Brain microvascular endothelial cell (primary cell): ENCODE measurements around the gene NANOGP8.

Experiments
- DNase-seq: peaks from one replicate; pipeline ENCODE4 v3.0.0-alpha.2; 2020
- H3K27ac ChIP-seq: fragments of 250-450 bp; sonication (Bioruptor Pico); 2 replicates; pipeline ENCODE4 v1.5.1; 2020; ENCODE audit warnings: mild to moderate bottlenecking, moderate library complexity
- H3K27me3 ChIP-seq: fragments of 250-450 bp; sonication (Bioruptor Pico); replicated peaks from 2 replicates; pipeline ENCODE4 v1.5.1; 2020; ENCODE audit warnings: mild to moderate bottlenecking
- H3K36me3 ChIP-seq: fragments of 250-450 bp; sonication (Bioruptor Pico); replicated peaks from 2 replicates; pipeline ENCODE4 v1.5.1; 2020; ENCODE audit warnings: mild to moderate bottlenecking
- H3K4me3 ChIP-seq: 2 replicates; pipeline ENCODE4 v1.5.1; 2011; ENCODE audit warnings: low read depth, mild to moderate bottlenecking, control low read depth, low read length, moderate library complexity
- CTCF ChIP-seq: IDR thresholded peaks from 2 replicates; pipeline ENCODE4 v1.5.1; 2011; ENCODE audit warnings: low read depth, mild to moderate bottlenecking, moderate library complexity, low read length, control low read depth, inconsistent platforms; ENCODE audit errors: missing control alignments
- in situ Hi-C: cut with HindIII; loops from 2 replicates; pipeline ENCODE4 v1.10.0; 2017; ENCODE audit warnings: low sequenced_read_pairs, low pct_ligation_motif_present

The NANOGP8 gene

GRCh38 chr15:35123743-35124142 lies 38.6 kb upstream of the NANOGP8 start:
- TF ChIP-seq CTCF: no peak
- in situ Hi-C loops: no loop called here
- Histone ChIP-seq H3K36me3 (no peaks in the 10 kb centered on the region), H3K27ac (no peak overlapping the region), H3K27me3 (no peaks in the 10 kb centered on the region), H3K4me3 (no peak overlapping the region)
- DNase-seq: no peak

- no peak for DNase-seq
- no peak overlapping the region for H3K27ac ChIP-seq
- TF ChIP-seq CTCF: no peak
- no peaks in the 10 kb centered on the region for H3K27me3 ChIP-seq
- no peaks in the 10 kb centered on the region for H3K36me3 ChIP-seq
- in situ Hi-C loops: no loop called here
- H3K4me3 ChIP-seq: no peak overlapping the region
Measured at GRCh38 chr15:35121611-35122359, 36.7 kb upstream of the NANOGP8 start.

GRCh38 chr15:35120173-35120572 lies 35.1 kb upstream of the NANOGP8 start:
- Histone ChIP-seq H3K4me3 (no peak overlapping the region), H3K27ac (no peak overlapping the region), H3K27me3 (no peaks in the 10 kb centered on the region), H3K36me3 (no peaks in the 10 kb centered on the region)
- DNase-seq: no peak
- no peak for TF ChIP-seq CTCF
- in situ Hi-C loops: no loop called here

- no peak for DNase-seq
- Histone ChIP-seq H3K36me3 (no peaks in the 10 kb centered on the region), H3K27me3 (no peaks in the 10 kb centered on the region), H3K4me3 (no peak overlapping the region), H3K27ac (no peak overlapping the region)
- in situ Hi-C loops: no loop called here
- no peak for TF ChIP-seq CTCF
Measured at GRCh38 chr15:35118960-35119359, 33.9 kb upstream of the NANOGP8 start.

GRCh38 chr15:35117543-35118265 lies 32.6 kb upstream of the NANOGP8 start:
- TF ChIP-seq CTCF: no peak
- no peaks in the 10 kb centered on the region for H3K36me3 ChIP-seq
- no peaks in the 10 kb centered on the region for H3K27me3 ChIP-seq
- no peak overlapping the region for H3K27ac ChIP-seq
- in situ Hi-C loops: no loop called here
- no peak overlapping the region for H3K4me3 ChIP-seq
- no peak for DNase-seq
